Ramos (cell line): ENCODE results near the gene ETV6.
"Not testable (repeated sequence)": the region's sequence is repeated elsewhere in the genome, so short reads cannot be mapped to it uniquely, and the experiment has no call there.

Experiments
- in situ Hi-C: fragments of 300-500 bp; cut with MboI; formaldehyde crosslinking; loops from one replicate; pipeline ENCODE4 v1.14.3; 2022; ENCODE audit warnings: low sequenced_read_pairs; ENCODE audit not compliant: unreplicated experiment

ETV6 gene

DNA sequence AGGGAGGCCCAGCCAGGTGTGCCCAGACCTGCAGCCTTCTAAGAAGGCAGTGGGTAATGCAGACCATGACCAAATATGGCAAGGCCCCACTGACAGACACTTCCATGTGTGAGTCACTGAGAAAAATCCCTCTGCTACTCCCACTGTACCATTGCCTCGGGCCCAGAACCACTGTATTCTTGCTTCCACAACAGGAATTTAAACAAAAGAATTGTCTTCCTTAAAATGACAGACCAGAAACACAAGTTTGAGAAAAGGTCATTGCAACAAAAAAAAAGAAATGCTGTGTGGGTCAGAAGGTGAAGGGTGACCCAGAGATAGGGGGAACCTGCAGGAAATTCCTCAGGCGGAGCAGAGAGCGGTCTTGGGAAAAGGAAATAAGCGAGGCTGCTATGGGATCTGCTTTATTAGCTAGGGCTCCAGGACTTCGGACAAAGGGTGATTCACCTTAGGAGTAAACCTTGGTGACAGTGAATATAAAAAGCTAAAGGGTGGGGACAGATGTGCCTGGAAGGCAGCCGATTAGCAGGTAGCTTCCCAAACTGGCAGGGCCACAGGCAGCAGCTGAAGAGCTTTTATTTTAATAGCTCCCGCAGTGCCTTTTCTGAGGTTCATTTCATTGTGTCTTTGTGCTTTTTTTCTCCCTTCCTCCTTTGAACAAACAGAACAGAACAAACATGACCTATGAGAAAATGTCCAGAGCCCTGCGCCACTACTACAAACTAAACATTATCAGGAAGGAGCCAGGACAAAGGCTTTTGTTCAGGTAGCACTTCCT is 236.0 kb downstream of the ETV6 start:
- in situ Hi-C loops: no loop called here

DNA sequence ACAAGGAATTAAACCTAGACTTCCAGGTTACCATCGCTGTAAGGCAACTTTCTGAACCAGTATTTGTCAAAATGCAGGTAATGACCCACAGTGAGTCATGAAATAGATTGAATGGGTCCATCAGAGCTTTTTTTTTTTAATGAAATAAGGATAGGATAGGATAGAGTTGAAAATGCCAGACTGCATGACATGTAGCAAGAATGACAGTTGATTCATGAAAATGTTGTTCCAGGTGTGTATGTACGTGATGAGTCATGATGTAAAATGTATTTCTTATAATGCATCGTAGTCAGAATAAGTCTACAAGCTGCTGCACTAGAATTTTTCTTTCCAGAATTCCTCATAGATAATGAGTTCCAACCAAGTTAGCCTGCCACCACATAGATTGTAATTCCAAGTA is 236.9 kb downstream of the ETV6 start:
- in situ Hi-C loops: no loop called here

DNA sequence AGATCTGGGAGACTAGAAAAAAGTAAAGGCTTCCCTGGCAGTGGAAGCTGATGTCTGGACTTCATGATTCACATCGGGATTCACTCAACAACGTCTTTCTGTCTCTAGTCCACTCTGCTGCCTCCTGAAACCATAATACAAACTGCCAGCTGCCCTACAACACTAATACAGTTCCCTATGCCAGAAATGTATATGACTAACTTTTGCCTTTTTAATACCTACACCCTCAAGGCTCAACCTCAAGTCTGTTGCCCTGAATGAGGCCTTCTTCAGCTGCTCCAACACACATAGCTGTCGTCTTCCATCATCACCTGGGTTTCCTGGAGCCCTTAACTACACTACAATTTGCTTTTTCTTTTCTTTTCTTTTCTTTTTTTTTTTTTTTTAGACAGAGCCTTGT is 238.6 kb downstream of the ETV6 start:
- in situ Hi-C loops: no loop called here

DNA sequence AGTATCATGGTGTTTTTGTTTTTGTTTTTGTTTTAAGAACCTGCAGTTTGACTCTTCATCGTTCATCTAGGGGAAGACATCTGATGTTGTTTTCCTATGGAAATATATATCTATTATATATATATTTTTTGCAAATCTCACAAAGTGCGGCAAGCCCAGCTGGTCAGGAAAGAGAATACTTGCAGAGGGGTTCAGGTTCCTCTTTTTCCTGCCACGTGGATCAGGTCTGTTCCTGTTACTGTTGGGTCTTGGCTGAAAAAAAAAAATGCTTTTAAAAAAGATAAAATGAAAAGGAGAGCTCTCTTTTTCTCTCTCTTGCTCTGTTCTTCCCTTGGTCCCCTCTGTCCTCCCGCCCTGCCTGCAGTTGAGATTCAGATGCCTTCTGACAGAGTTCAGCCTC is 241.9 kb downstream of the ETV6 start:
- in situ Hi-C loops: no loop called here

DNA sequence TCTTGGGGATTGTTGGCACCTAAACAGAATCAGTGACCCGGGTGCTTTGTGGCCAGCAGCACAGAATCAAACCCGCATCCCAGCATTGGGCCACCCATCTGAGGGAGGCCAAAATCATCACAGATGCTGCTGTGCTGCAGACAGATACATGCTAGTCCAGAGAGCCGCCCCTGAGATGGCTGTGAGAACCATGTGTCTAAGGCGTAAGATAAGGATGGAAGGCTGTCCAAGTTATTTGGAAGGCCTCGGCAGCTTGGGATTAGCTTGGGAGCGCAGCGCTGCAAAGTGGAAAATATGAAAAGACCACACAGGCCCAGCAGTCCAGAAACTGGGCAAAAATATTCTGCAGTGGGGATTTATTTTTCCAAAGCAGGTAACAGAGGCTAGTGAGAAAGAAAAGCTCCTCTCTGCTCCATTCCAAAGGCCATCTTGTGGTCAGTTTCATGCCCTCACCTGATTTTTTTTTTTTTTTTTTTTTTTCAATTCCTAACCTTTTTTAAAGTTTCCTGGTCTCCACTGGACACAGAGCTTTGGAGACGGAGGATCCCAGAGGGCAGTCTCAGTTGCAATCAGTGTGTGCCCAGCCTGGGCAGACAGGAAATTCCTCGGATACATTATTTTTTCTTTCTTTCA is 242.4 kb downstream of the ETV6 start:
- in situ Hi-C loops: no loop called here

DNA sequence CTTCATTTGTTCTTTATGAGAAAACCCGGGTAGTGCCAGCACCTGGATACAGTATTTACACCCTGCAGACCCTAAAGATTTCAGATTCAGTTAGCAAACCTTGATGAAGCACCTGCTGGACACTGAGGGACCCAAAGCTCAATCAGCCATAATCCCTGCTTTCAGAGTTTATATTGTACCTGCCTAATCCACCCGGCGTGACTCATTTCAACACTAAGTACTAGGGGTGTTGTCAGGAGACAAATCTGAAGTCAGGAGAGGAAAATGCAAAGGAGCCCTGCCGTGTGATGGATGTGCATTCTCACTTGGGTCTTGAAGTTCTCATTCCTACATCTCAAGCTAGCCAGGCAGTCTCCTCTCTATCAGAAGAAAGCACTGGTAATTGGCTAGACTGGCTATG is 244.5 kb downstream of the ETV6 start:
- in situ Hi-C loops: no loop called here

DNA sequence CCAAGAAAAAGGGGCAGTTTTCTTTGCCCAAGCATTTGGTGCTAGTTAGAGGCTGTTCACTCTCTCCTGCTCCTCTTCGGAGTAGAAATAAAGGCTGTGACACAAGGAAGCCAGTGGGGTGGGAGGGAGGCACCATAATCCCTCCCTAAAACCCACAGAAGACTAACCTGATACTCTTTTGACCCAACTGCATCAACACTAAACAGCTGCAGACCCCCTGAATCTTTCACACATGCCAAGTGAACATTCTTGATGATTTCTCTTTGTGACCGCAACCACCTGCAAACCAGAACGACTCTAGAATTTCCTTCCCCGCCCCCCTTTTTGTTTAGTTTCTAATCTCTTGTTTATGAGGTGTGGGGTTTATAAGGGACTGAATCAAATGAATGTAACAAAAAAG is 245.4 kb downstream of the ETV6 start:
- in situ Hi-C loops: no loop called here

DNA sequence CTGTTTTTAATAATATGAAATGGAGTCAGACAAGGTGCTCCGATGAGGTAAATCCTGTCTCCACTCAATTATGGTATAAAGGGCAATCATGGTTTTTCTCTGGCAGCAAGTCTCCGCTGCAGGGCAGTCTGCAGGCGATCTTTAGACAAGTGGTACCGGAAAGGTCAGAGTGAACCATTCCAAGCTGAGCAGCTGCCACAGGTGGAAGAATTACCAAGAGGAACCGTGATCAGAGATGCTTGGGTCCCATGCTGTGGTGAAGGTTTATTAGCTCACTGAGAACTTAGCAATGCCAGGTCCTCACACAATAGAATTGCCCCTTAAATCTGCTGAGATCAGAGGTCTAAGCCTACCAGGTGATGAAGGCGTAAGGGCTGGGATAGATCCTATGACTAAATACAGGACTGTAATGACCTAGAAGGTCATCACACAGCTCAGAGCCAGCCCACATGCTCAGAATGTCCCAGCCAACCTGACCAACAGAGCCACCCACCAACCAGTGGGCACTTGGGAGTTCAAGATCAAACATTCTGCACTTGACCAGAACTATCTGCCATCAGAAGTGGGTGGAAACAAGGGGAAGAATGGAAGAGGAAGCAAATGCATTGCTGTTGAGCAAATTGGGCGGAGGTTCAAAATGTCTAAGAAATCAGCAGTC is 246.1 kb downstream of the ETV6 start:
- in situ Hi-C loops: no loop called here

DNA sequence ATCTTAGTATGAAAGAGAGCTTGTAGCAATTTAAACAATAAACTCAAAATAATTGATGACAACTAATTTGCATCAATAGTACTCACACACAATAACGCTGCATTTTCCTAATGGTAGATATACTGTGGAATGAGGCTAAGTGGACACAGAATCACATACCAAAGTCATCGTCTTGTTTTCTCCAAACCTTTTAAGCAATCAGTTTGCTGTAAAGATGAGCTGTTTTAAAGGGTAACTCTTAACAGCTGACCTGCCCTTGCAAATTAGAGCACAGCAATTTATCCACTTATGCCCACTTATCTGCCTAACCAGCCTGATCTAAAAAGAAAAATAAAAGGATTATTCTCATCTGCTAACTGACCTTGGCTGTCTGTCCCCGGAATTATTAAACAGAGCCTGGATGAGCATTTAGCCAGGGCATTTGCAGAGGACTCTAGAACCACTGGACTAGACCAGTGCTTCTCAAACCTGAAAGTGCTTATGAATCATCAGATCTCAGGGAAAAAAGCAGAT is 247.0 kb downstream of the ETV6 start:
- in situ Hi-C loops: no loop called here

DNA sequence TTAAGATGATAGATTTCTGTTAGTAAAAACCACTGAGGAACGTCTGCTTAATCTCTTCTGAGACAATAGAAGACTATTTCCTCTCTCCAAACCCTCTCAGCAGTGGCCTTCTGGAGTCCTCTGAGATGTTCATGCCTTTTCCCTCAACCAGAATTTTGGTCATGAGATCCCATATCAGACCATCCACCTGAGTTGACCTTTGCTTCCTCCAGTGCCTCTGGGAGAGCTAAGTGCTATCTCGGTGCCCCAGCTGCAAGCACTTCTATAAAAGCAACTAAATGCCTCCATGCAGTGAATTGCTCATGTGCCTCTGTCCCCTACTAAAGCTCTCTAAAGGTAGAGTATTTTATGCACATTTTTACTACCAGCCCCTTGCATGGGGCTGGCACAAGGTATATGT is 248.4 kb downstream of the ETV6 start:
- in situ Hi-C loops: no loop called here

DNA sequence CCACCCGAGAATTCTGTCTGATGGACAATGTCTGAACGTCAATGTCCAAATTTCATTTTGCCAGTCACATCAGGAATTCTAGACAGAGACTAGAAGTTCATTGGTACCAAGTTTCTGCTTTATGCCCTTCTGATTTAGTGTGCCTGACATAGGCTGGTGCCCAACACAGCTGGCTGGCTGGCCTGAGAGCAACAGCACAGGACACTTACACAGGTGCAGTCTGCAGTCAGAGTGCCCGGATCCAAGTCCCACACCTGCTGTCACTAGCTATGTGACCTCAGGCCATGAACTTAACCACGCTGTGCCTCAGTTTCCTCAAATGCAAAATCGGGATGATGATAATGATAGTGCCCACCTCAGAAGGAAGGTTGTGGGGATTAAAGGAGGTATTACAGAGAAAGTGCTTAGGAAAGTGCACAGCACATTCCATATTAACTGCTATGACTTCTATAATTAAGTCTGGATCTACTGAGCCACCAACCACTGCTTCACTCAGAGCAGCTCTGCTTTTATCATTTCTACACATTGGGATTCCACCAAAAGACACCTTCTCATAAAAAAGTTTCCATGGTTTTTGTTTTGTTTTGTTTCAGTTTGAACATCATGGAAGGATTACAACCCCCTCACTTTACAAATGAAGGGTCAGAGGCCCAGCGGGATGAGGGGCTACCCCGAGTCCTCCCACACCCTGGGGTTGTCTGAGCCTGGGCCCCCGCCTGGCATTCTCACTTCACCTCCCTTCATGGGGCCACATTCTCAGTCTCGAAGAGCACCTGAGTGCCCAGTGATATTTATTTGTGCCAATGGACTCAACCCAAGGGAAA is 252.4 kb downstream of the ETV6 start:
- in situ Hi-C loops: no loop called here

DNA sequence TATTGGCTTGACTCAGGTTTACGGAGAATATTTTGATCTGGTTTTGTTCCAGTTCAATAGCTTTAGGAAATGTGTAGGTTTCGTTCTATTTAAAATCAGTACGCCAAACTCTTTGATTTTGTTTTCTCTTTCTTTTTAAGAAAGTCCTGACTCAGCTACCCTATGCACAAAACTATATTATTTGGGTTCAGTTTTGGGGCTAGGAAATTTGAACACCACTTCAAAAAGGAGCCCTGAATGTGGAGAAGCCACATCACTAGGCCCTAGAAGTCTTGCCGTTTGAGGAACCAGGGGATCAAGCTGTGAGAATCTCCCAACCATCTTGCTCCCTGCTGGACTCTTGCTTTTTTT is 253.0 kb downstream of the ETV6 start:
- in situ Hi-C loops: no loop called here

DNA sequence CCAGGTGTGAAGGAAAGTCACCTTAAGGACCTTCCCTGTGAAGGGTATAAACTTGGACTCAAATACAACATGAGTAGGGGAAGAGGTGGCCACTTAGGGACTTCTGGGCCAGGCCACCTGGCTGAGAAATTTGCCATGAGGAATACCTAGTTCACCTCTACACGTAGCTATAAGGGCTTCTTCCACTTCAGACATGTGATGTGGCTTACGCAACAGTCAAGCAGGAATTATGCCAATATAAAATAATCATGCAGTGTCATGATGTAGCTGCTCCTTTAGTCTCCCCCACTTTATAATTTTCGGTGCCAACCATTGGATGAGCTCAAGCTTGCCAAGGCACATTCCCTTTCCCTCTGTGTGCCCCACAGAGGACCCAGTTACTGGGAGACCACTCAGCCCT is 254.7 kb downstream of the ETV6 start:
- in situ Hi-C loops: no loop called here

DNA sequence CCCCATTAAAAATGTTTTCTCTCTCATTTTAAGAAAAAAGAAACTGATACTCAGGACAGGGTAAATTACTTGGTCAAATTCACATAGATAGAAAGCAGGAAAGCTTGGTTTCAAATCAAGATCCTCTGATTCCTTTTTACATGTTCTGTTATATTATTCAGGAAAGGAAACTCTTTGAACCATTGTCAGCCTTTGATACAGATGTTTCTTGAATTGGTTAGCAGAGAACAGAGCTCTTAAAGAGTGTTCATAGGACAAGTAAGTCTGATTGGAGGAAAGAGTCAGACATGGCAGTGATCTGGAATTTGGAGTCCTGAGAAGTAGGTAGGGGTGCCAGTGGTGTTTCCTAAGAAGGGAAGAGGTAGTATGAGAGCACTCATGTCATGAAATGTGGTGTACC is 256.1 kb downstream of the ETV6 start:
- in situ Hi-C loops: no loop called here

DNA sequence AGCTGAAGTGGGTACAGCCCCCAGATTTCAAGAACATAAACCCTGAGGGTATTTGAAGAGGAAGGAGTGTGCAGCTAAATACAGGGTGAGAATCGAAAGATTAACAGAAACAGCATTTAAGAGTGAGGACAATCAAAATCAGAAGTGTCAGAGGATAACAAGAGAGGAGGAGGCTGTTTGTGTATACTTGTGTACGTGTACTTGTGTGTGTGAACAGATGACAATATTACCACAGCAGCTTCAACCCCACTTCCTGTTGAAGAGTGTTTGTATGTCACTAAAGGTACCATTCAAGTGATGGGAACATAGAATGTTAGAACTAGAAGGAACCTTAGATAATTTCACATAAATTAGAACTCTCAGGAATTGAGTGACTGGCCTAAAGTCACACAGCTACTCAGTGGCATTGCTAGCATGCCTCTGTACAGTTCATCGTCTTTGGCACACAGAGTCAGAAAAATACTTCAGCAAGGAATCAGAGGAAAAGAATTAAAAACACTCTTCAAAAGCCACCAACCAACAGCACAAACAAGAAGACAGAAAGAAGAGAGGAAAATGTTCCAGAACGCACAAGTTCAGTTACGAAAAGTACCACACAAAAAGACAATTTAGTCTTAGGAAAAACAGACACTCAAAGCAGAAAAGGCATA is 256.9 kb downstream of the ETV6 start:
- in situ Hi-C loops: no loop called here

DNA sequence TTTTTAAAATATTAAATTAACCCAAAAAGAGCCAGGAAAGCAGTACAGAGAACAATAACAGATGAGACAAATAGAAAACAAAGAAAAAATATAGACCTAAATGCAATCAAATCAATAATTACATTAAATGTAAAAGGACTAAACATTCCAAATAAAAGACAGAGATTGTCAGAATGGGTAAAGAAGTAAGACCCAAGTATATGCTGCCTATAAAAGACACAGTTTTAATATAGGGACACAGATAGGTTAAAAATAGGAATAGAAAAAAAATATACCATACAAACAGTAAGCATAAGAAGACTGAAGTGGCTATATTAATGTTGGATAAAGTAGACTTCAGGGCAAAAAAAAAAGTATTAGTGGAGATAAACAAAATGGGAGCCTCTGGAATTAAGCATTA is 258.2 kb downstream of the ETV6 start:
- in situ Hi-C loops: no loop called here

DNA sequence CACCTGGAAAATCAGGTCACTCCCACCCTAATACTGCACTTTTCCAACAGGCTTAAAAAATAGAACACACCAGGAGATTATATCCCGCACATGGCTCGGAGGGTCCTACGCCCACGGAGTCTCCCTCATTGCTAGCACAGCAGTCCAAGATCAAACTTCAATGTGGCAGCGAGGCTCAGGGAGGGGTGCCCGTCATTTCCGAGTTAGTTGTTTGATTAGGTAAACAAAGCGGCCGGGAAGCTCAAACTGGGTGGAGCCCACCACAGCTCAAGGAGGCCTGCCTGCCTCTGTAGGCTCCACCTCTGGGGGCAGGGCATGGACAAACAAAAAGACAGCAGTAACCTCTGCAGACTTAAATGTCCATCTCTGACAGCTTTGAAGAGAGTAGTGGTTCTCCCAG is 259.9 kb downstream of the ETV6 start:
- in situ Hi-C loops: not testable (repeated sequence)

DNA sequence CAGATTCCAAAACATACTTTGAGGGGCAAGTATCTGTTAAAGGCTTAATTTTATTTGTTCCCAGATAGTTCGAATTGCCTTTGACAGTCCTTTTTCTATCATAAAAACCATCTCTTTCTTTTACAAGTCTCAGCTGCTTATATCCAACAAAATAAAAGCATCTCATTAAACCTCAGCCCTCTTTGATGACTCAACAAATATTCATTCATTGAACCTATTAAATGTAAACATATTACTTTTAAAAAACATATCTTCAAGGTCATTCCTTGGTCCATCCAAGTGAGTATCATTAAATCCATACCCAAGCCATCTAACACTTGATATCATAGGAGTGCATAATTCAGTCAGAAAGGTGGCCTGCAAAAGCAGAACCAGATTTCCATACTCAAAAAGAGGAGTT is 266.6 kb downstream of the ETV6 start:
- in situ Hi-C loops: no loop called here

DNA sequence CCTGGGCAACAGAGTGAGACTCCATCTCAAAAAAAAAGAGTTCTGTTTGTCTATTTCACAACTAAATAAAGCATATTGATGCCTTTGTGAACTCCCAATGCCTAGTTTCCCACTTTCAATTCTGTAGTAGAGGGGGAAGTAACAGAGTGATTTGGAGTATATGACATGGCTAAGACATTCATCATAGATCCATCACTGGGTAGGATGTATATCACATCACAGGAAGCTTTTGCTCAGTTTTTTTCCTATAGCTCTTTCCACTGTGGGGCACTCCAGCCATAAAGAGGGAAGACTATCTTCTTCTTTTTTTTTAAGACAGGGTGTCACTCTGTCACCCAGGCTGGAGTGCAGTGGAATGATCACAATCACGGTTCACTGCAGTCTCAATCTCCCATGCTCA is 267.3 kb downstream of the ETV6 start:
- in situ Hi-C loops: no loop called here

DNA sequence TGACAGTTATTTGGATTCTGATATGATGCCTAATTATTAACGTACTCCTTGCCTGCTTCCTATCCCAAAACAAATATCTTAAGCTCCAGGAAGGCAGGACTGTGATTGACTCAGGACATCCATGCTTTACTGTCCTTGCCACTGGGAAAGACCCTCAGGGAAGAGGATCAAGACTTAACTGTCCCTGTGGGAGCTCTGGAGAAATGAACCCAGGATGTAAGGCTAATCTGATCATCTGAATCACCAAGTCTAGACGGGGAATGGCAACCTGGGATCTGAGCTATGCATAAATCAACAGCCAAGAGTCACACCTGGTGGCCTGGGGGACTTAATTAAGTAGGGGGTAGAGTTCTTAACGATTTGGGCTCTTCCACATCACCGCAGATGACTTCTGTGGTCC is 268.0 kb downstream of the ETV6 start:
- in situ Hi-C loops: no loop called here
